Measurements from ENCODE around the gene SIK3. TPM values are rescaled to one million over a fixed set of nuclear protein-coding genes. Genes with fewer than 3 reads are reported as not detected.

SIK3 gene
- total RNA-seq, 1 experiment from 2014 or later, result 4.1 TPM

GRCh38 chr11:117022526-117022925, 75.7 kb downstream of the SIK3 start:
- no peaks in the 10 kb centered on the region for H3K9me2 ChIP-seq (replicated peaks; ENCODE audit: insufficient read depth, low read length)
- no peaks in the 10 kb centered on the region for H3K9me3 ChIP-seq (ENCODE audit: low read length)
- no peak overlapping the region for H3K27ac ChIP-seq (ENCODE audit: low read length)
- H4K20me1 ChIP-seq (ENCODE audit: insufficient read depth, low read depth, low read length), result peaks cover 7% of the 10 kb centered on the region; the same call in 1 of the 2 replicates
- no peaks in the 10 kb centered on the region for H3K79me2 ChIP-seq (ENCODE audit: low read length)
- H3K36me3 ChIP-seq (ENCODE audit: insufficient read depth, low read length), result no peaks in the 10 kb centered on the region
- H2AFZ ChIP-seq (ENCODE audit: low read length), result no peak overlapping the region
- H3K4me1 ChIP-seq (ENCODE audit: low read length), result no peaks in the 10 kb centered on the region
- H3K27me3 ChIP-seq (ENCODE audit: low read length), result no peaks in the 10 kb centered on the region
- no peak overlapping the region for H3K4me3 ChIP-seq (ENCODE audit: low read length)
- H3K4me2 ChIP-seq (ENCODE audit: low read depth, low read length, poor library complexity, severe bottlenecking), result no peak overlapping the region
- no peak overlapping the region for H3K9ac ChIP-seq (ENCODE audit: low read length)
- no peak for DNase-seq

- no peak for DNase-seq
- H3K9me2 ChIP-seq (replicated peaks; ENCODE audit: insufficient read depth, low read length), result no peaks in the 10 kb centered on the region
- no peak overlapping the region for H3K4me3 ChIP-seq (ENCODE audit: low read length)
- H3K9ac ChIP-seq (ENCODE audit: low read length), result no peak overlapping the region
- no peaks in the 10 kb centered on the region for H3K36me3 ChIP-seq (ENCODE audit: insufficient read depth, low read length)
- no peak overlapping the region for H2AFZ ChIP-seq (ENCODE audit: low read length)
- H3K9me3 ChIP-seq (ENCODE audit: low read length), result no peaks in the 10 kb centered on the region
- no peaks in the 10 kb centered on the region for H3K27me3 ChIP-seq (ENCODE audit: low read length)
- peaks cover 7% of the 10 kb centered on the region; the same call in 1 of the 2 replicates for H4K20me1 ChIP-seq (ENCODE audit: insufficient read depth, low read depth, low read length)
- H3K27ac ChIP-seq (ENCODE audit: low read length), result no peak overlapping the region
- no peak overlapping the region for H3K4me2 ChIP-seq (ENCODE audit: low read depth, low read length, poor library complexity, severe bottlenecking)
- no peaks in the 10 kb centered on the region for H3K4me1 ChIP-seq (ENCODE audit: low read length)
- H3K79me2 ChIP-seq (ENCODE audit: low read length), result no peaks in the 10 kb centered on the region
These were observed 77.2 kb downstream of the SIK3 start for GRCh38 chr11:117020869-117021564.

- Histone ChIP-seq H4K20me1 (ENCODE audit: insufficient read depth, low read depth, low read length) (peaks cover 7% of the 10 kb centered on the region; the same call in 1 of the 2 replicates), H3K9me3 (ENCODE audit: low read length) (no peaks in the 10 kb centered on the region), H3K27me3 (ENCODE audit: low read length) (no peaks in the 10 kb centered on the region), H3K27ac (ENCODE audit: low read length) (no peak overlapping the region), H3K36me3 (ENCODE audit: insufficient read depth, low read length) (no peaks in the 10 kb centered on the region), H3K4me3 (ENCODE audit: low read length) (no peak overlapping the region), H2AFZ (ENCODE audit: low read length) (no peak overlapping the region), H3K4me2 (ENCODE audit: low read depth, low read length, poor library complexity, severe bottlenecking) (no peak overlapping the region), H3K9ac (ENCODE audit: low read length) (no peak overlapping the region), H3K9me2 (replicated peaks; ENCODE audit: insufficient read depth, low read length) (no peaks in the 10 kb centered on the region), H3K79me2 (ENCODE audit: low read length) (no peaks in the 10 kb centered on the region), H3K4me1 (ENCODE audit: low read length) (no peaks in the 10 kb centered on the region)
- DNase-seq, result no peak
These were observed 77.9 kb downstream of the SIK3 start for GRCh38 chr11:117020287-117020686.

GRCh38 chr11:117019871-117020270, 78.4 kb downstream of the SIK3 start:
- no peak overlapping the region for H3K4me2 ChIP-seq (ENCODE audit: low read depth, low read length, poor library complexity, severe bottlenecking)
- no peak overlapping the region for H3K9ac ChIP-seq (ENCODE audit: low read length)
- no peaks in the 10 kb centered on the region for H3K4me1 ChIP-seq (ENCODE audit: low read length)
- H3K9me3 ChIP-seq (ENCODE audit: low read length), result no peaks in the 10 kb centered on the region
- H3K79me2 ChIP-seq (ENCODE audit: low read length), result no peaks in the 10 kb centered on the region
- no peak overlapping the region for H2AFZ ChIP-seq (ENCODE audit: low read length)
- H3K9me2 ChIP-seq (replicated peaks; ENCODE audit: insufficient read depth, low read length), result no peaks in the 10 kb centered on the region
- peaks cover 7% of the 10 kb centered on the region; the same call in 1 of the 2 replicates for H4K20me1 ChIP-seq (ENCODE audit: insufficient read depth, low read depth, low read length)
- DNase-seq, result no peak
- no peaks in the 10 kb centered on the region for H3K27me3 ChIP-seq (ENCODE audit: low read length)
- no peaks in the 10 kb centered on the region for H3K36me3 ChIP-seq (ENCODE audit: insufficient read depth, low read length)
- H3K4me3 ChIP-seq (ENCODE audit: low read length), result no peak overlapping the region
- no peak overlapping the region for H3K27ac ChIP-seq (ENCODE audit: low read length)

- no peak overlapping the region for H3K4me3 ChIP-seq (ENCODE audit: low read length)
- no peaks in the 10 kb centered on the region for H3K9me3 ChIP-seq (ENCODE audit: low read length)
- H3K4me2 ChIP-seq (ENCODE audit: low read depth, low read length, poor library complexity, severe bottlenecking), result no peak overlapping the region
- H3K4me1 ChIP-seq (ENCODE audit: low read length), result no peaks in the 10 kb centered on the region
- no peak overlapping the region for H3K9ac ChIP-seq (ENCODE audit: low read length)
- no peaks in the 10 kb centered on the region for H3K27me3 ChIP-seq (ENCODE audit: low read length)
- H3K9me2 ChIP-seq (replicated peaks; ENCODE audit: insufficient read depth, low read length), result no peaks in the 10 kb centered on the region
- no peaks in the 10 kb centered on the region for H3K36me3 ChIP-seq (ENCODE audit: insufficient read depth, low read length)
- no peak overlapping the region for H3K27ac ChIP-seq (ENCODE audit: low read length)
- H2AFZ ChIP-seq (ENCODE audit: low read length), result no peak overlapping the region
- H3K79me2 ChIP-seq (ENCODE audit: low read length), result no peaks in the 10 kb centered on the region
- DNase-seq, result no peak
- peaks cover 3% of the 10 kb centered on the region; the same call in 1 of the 2 replicates for H4K20me1 ChIP-seq (ENCODE audit: insufficient read depth, low read depth, low read length)
These were observed 80.8 kb downstream of the SIK3 start for GRCh38 chr11:117017456-117017855.

- DNase-seq, result no peak
- no peak overlapping the region for H3K9ac ChIP-seq (ENCODE audit: low read length)
- H3K9me3 ChIP-seq (ENCODE audit: low read length), result no peaks in the 10 kb centered on the region
- H3K27ac ChIP-seq (ENCODE audit: low read length), result no peak overlapping the region
- no peaks in the 10 kb centered on the region for H3K27me3 ChIP-seq (ENCODE audit: low read length)
- H3K4me3 ChIP-seq (ENCODE audit: low read length), result no peak overlapping the region
- no peaks in the 10 kb centered on the region for H3K9me2 ChIP-seq (replicated peaks; ENCODE audit: insufficient read depth, low read length)
- H3K4me2 ChIP-seq (ENCODE audit: low read depth, low read length, poor library complexity, severe bottlenecking), result no peak overlapping the region
- H2AFZ ChIP-seq (ENCODE audit: low read length), result no peak overlapping the region
- H3K79me2 ChIP-seq (ENCODE audit: low read length), result no peaks in the 10 kb centered on the region
- 0 out of 2 replicates have a peak, but pooled peaks cover 2% of the 10 kb centered on the region for H4K20me1 ChIP-seq (ENCODE audit: insufficient read depth, low read depth, low read length)
- H3K4me1 ChIP-seq (ENCODE audit: low read length), result no peaks in the 10 kb centered on the region
- no peaks in the 10 kb centered on the region for H3K36me3 ChIP-seq (ENCODE audit: insufficient read depth, low read length)
These were observed 81.5 kb downstream of the SIK3 start for GRCh38 chr11:117016747-117017146.

GRCh38 chr11:117016246-117016645, 82.0 kb downstream of the SIK3 start:
- no peak overlapping the region for H3K4me3 ChIP-seq (ENCODE audit: low read length)
- no peaks in the 10 kb centered on the region for H3K79me2 ChIP-seq (ENCODE audit: low read length)
- DNase-seq, result no peak
- H3K4me1 ChIP-seq (ENCODE audit: low read length), result no peaks in the 10 kb centered on the region
- H3K27me3 ChIP-seq (ENCODE audit: low read length), result no peaks in the 10 kb centered on the region
- H3K9me2 ChIP-seq (replicated peaks; ENCODE audit: insufficient read depth, low read length), result no peaks in the 10 kb centered on the region
- 0 out of 2 replicates have a peak, but pooled peaks cover 2% of the 10 kb centered on the region for H4K20me1 ChIP-seq (ENCODE audit: insufficient read depth, low read depth, low read length)
- no peaks in the 10 kb centered on the region for H3K36me3 ChIP-seq (ENCODE audit: insufficient read depth, low read length)
- no peak overlapping the region for H3K9ac ChIP-seq (ENCODE audit: low read length)
- H2AFZ ChIP-seq (ENCODE audit: low read length), result no peak overlapping the region
- H3K27ac ChIP-seq (ENCODE audit: low read length), result no peak overlapping the region
- no peaks in the 10 kb centered on the region for H3K9me3 ChIP-seq (ENCODE audit: low read length)
- H3K4me2 ChIP-seq (ENCODE audit: low read depth, low read length, poor library complexity, severe bottlenecking), result no peak overlapping the region

- no peak overlapping the region for H3K4me2 ChIP-seq (ENCODE audit: low read depth, low read length, poor library complexity, severe bottlenecking)
- no peak overlapping the region for H3K9ac ChIP-seq (ENCODE audit: low read length)
- no peaks in the 10 kb centered on the region for H3K79me2 ChIP-seq (ENCODE audit: low read length)
- H3K27ac ChIP-seq (ENCODE audit: low read length), result no peak overlapping the region
- no peak overlapping the region for H2AFZ ChIP-seq (ENCODE audit: low read length)
- H4K20me1 ChIP-seq (ENCODE audit: insufficient read depth, low read depth, low read length), result no peaks in the 10 kb centered on the region
- DNase-seq, result no peak
- H3K36me3 ChIP-seq (ENCODE audit: insufficient read depth, low read length), result no peaks in the 10 kb centered on the region
- H3K9me3 ChIP-seq (ENCODE audit: low read length), result no peaks in the 10 kb centered on the region
- no peaks in the 10 kb centered on the region for H3K27me3 ChIP-seq (ENCODE audit: low read length)
- H3K4me3 ChIP-seq (ENCODE audit: low read length), result no peak overlapping the region
- H3K9me2 ChIP-seq (replicated peaks; ENCODE audit: insufficient read depth, low read length), result no peaks in the 10 kb centered on the region
- no peaks in the 10 kb centered on the region for H3K4me1 ChIP-seq (ENCODE audit: low read length)
These were observed 86.7 kb downstream of the SIK3 start for GRCh38 chr11:117011541-117011898.

Measured in Karpas-422 (cell line).